ENCODE measurements around the gene EXPH5.
"Not testable (repeated sequence)": the region's sequence is repeated elsewhere in the genome, so short reads cannot be mapped to it uniquely, and the experiment has no call there.

The EXPH5 gene

DNA sequence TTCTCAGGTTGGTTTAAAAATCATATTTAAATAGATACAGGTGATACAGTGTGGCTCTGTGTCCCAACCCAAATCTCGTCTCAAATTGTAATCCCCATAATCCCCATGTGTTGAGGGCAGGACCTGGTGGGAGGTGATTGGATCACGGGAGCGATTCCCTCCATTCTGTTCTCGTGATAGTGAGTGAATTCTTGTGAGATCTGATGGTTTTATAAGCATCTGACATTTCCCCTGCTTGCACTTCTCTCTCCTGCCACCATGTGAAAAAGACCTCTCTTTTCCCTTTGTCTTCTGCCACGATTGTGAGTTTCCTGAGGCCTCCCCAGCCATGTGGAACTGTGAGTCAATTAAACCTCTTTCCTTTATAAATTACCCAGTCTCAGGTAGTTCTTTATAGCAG is 9.2 kb upstream of the EXPH5 start:
- DNase-seq = not testable (repeated sequence)

DNA sequence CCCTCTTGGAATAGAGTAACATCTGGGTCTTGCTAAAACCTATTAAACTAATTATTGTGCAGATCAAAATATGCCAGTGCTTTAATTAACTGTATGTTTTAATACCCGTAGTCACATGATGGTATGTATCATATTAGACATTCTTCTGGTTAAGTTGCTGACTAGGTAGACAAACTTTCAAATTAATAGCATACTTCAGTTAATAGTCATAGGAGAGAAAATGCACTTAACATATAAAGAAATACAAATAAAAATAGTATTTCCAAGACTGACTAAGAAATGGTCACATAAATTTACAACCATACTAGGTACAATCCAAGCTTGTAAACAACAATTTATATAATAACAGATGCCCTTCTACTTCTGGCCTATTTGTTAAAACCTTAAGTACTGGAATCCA is 7.6 kb upstream of the EXPH5 start:
- no peak for DNase-seq

DNA sequence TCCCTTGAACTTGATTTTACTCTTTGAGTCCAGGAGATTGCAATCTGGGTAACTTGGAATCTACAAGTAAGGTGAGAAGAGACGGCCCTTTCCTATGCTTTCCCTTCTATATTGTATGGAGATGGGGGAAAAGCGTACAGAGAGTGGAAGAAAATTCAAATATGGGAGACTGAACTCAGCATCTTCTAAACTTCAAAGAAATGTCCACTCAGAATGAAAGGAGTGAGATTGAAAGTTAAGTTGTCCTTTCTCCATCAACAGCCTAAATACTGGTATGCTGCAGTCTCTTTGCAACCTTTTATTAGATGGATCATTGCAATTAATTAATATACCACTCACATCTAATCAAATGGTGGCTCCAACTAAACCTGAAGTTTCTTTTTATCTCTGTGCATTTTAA is 6.4 kb upstream of the EXPH5 start:
- DNase-seq = no peak

DNA sequence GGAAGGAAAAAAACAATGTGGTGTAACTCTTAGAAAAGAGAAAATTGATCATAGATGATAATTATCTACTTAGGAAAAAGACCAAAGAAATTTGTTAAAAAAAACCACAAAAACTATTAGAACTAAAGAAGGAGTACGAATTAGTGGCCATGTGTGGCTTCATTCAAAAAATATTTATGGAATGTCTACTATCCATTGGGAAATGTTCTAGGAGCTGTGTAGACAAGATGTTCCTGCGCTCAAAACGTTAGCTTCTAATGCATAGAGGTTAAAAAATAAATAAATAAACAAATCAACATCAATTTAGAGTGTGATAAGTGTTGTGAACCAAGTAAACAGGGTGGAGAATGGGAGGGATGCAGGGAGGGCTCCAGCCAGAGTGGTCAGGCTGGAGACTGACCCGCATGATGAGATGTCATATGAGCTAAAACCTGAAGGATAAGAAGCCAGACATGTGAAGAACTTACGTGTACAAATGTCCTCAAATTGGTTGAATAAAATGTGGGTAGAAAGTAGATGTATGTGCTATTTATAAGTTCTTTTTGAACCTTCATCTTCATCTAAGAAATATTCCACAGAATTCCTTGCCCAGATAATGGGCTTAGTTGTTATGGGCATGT is 4.3 kb upstream of the EXPH5 start:
- DNase-seq = no peak

GRCh38 chr11:108596701-108597100 is 3.1 kb upstream of the EXPH5 start:
- no peak for DNase-seq

- DNase-seq = no peak
Observed at GRCh38 chr11:108593923-108594434, 411 bp upstream of the EXPH5 start.

DNA sequence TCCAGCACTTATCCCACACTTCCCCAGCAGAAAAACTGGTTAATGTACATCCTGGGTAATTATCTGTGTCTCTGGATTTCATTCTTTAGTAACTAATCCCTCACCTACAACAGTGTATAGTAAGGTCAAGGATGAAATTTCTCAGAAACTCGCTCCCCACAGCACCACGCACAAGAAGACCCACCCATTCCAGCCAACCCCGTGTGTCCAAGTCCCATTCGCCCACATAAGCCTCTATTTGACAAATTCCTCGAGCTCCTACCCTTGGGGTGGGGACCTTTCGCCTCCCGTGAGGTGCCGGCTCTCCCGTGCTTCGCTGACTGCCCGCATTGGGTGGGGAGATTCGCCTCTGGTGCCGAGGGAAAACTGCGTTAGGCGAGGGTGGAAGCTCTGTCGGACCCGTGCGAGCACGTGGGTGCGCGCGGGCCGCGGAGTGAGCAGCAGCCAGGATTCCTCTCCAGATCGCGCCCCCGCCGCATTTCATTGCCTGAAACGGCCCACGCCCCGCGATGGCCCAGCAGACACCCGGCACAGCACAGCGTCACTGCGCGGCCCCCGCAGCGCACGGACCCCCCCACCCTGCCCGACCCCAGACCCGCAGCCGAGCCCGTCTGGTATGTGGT is 866 bp downstream of the EXPH5 start:
- peak in 2 of 3 donors; percentile 41 to 57 for DNase-seq

- DNase-seq = no peak
Observed at GRCh38 chr11:108591893-108592292, 1.7 kb downstream of the EXPH5 start.

GRCh38 chr11:108589136-108589535 is 4.4 kb downstream of the EXPH5 start:
- DNase-seq = no peak

DNA sequence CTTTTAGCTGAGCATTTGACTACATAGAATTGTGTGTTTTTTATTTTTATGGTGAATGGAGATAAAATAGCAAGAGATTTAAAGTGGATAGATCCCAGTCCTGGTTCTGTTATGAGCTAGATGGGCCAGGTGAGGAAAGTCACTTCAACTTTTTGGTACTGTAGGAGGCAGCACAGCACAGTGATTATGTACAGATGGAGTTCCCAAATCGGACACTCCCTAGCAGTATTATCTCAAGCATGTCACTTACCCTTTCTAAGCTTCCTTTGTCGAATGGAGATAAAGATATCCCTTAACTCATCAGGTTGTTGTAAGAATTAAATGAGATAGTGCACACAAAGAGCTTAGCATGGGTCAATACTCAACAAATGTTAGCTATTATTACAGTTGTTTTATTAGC is 5.3 kb downstream of the EXPH5 start:
- no peak for DNase-seq

DNA sequence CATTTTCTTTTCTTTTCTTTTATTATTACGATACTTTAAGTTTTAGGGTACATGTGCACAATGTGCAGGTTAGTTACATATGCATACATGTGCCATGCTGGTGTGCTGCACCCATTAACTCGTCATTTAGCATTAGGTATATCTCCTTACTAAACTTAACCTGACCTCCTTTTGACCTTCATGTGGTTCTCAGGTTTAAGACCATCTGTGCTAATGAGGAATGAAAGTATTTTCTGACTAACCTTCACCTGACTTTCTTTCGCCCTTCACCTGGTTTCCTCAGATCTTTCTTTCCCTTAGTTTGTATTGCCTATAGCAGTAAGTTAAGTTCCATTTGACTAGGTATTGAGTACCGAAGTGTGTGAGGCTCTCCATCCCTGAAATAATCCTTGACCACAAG is 6.5 kb downstream of the EXPH5 start:
- DNase-seq = no peak

- peak in 1 of 3 donors; percentile 27 for DNase-seq
Observed at GRCh38 chr11:108586600-108586999, 7.0 kb downstream of the EXPH5 start.

- not testable (repeated sequence) for DNase-seq
Observed at GRCh38 chr11:108586185-108586584, 7.4 kb downstream of the EXPH5 start.

- no peak for DNase-seq
Observed at GRCh38 chr11:108584973-108585372, 8.6 kb downstream of the EXPH5 start.

- no peak for DNase-seq
Observed at GRCh38 chr11:108580645-108581044, 12.9 kb downstream of the EXPH5 start.

- no peak for DNase-seq
Observed at GRCh38 chr11:108580043-108580442, 13.5 kb downstream of the EXPH5 start.

DNA sequence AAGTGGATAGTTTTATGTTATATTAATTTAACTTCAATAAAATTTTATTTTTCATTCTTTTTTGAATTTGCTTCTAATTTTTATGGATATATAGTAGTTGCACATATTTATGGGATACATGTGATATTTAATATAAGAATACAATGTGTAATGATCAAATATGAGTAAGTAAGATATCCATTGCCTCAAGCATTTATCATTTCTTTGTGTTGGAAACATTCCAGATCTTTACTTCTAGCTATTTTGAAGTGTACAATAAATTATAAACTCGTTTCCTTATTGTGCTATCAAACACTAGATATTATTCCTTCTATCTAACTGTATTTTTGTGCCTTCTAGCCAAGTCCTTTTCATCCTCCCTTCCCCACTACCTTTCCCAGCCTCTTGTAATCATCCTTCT is 17.0 kb downstream of the EXPH5 start:
- DNase-seq = no peak

- no peak for DNase-seq
Observed at GRCh38 chr11:108574675-108575074, 18.9 kb downstream of the EXPH5 start.

- no peak for DNase-seq
Observed at GRCh38 chr11:108571001-108571400, 22.6 kb downstream of the EXPH5 start.

DNA sequence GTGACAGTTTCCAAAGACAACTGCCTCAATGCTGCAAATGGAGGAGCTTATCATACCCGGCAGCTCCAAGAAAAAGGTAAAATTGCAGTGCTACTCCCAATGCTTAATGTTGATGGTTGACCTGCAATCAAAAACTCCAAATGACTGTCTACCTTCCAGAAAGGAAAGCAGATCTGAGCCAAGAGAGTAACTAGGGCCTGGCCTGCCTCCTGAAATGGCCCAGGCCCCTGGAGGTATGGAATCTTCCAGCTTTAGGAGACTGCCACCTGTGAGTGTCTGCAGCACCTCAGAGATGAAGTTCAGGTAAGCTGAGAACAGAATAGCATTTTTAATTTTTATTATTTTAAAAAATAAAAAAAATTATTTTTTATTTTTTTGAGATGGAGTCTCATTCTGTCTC is 23.7 kb downstream of the EXPH5 start:
- DNase-seq = no peak

DNA sequence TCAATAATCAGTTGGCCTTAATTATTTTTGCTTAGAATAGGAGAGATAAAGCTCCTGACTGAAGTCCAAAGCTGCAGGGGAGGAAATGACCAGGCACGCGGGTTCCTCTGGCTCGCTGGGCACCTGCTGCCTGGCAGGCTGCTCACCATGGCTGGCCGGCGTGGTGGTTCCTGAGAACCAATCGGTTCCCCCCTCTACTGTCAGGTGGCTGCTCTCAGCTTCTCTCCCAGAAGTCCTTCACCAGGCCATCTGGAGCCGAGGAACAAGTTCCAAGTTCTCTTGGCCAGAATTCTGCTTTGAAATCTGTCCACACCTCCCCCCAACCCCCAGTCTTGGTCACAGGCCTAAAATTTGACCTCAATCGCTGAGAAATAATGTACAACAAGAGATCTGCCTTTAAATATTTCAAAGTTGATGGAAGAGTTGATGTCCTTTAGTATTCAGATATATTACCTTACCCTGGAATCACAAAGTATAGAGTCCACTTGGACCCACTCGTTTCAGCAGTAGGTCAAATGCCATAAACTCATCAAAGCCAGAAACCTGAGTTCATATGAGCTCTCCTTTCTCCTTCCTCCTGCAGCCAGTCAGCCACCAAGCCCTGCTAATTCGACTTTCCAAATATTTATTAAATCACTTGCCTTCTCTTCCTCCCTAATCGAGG is 25.2 kb downstream of the EXPH5 start:
- DNase-seq = no peak

DNA sequence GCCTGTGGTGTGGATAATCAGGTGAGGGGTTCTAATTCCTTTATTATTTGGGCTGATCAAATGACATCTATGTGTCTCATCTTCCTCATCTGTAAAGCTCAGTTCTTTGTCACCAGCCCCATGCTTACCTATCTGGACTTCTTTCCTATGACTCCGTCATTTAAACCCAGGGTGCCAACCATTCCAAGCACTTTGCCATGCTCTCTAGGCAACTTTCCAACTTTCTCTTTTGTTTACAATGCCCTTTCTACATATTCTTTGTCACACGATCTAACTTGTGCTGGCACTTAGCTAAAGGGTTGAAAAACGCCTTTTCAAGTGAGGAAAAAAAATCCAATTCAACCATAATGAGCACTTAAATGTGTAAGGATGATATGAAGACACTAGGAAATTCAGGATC is 27.9 kb downstream of the EXPH5 start:
- DNase-seq = no peak

GRCh38 chr11:108562746-108563581 is 30.6 kb downstream of the EXPH5 start:
- no peak for DNase-seq
